ENCODE measurements around the gene SLC29A2. TPM values are rescaled to one million over a fixed set of nuclear protein-coding genes. Genes with fewer than 3 reads are reported as not detected.

SLC29A2 gene
- 0.36 and 0.78 TPM in 2 replicates for total RNA-seq

GRCh38 chr11:66371627-66372415 lies at the start of gene SLC29A2:
Gene SLC29A2 (minus strand): TSS chr11:66371760. CDS start chr11:66371591, 169 bp downstream.

GRCh38 chr11:66420671-66421476 lies 49.3 kb upstream of the SLC29A2 start, which contains the start of gene NPAS4:
Gene NPAS4 (plus strand): TSS chr11:66421035. CDS start chr11:66421180, 145 bp downstream.

GRCh38 chr11:66347425-66348276 lies 23.9 kb downstream of the SLC29A2 start, which contains the start of gene B4GAT1:
Gene B4GAT1 (minus strand): TSS chr11:66347629. CDS start chr11:66347545, 84 bp downstream.

DNA sequence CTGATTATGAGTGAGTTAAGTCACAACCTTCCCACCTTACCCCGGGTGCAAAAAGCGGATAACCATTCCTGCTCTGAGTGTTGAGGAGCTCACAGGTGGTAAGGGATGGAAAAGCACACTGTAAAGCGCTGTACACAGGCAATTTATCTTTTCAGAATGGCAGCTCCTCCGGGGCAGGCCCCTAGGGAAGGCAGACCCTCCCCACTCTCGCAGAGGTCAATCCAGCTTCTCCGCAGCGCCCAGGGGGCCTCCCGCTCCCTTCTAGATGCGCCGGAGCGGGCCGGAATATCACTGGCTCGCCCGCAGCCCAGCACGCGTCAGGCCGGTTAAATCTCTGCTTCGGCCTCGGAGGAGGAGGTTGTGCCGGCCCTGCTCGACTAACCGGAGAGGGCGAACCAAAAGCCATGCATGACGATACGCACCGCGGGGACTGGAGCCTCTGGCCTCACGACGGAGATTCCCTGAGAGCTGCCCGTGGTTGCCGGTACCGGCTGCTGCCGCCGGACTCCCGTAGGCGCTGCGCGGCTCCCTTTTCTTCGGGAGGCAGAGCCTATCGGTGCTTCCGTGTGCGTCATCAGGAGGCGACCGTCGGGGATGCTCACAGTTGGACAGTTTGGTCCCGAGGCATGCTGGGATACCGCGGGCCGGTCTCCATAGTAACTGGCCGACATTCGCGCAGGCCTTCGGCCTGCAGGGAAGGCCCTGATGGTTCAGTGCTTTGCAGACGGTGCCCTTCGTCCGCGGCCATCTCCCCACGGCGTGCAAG lies 26.8 kb downstream of the SLC29A2 start, which contains the start of gene BRMS1:
Gene BRMS1, minus strand, starts transcription at position 555 of the 766 bp plus-strand sequence. CDS start 2,870 bp downstream, outside the sequence.

GRCh38 chr11:66336234-66337102 lies 35.1 kb downstream of the SLC29A2 start, which contains the start of gene RIN1:
Gene RIN1 (minus strand): TSS chr11:66336434. CDS start chr11:66336402, 32 bp downstream.

GRCh38 chr11:66316849-66317251 lies 54.7 kb downstream of the SLC29A2 start, which contains the start of gene CD248:
Gene CD248 (minus strand): TSS chr11:66317044. CDS start chr11:66317027, 17 bp downstream.

Other genes with a start within 250 kb of the SLC29A2 start
- gene KLC2, start 114.1 kb downstream of the SLC29A2 start, total RNA-seq, result 27.0 and 34.0 TPM in 2 replicates
- gene RAB1B, start 103.1 kb downstream of the SLC29A2 start, total RNA-seq, result 118 and 126 TPM in 2 replicates
- 0.72 and 0.86 TPM in 2 replicates for gene CNIH2, start 93.6 kb downstream of the SLC29A2 start, total RNA-seq
- gene YIF1A, start 82.6 kb downstream of the SLC29A2 start, total RNA-seq, result 195 TPM in 2 replicates
- gene TMEM151A, start 79.9 kb downstream of the SLC29A2 start, total RNA-seq, result 0.72 and 2.2 TPM in 2 replicates
- 51.9 and 182 TPM in 2 replicates for gene CD248, start 54.7 kb downstream of the SLC29A2 start, total RNA-seq
- gene RIN1, start 35.3 kb downstream of the SLC29A2 start, total RNA-seq, result 17.9 and 19.5 TPM in 2 replicates
- 28.1 and 30.8 TPM in 2 replicates for gene BRMS1, start 26.7 kb downstream of the SLC29A2 start, total RNA-seq
- 65.9 and 89.3 TPM in 2 replicates for gene B4GAT1, start 24.1 kb downstream of the SLC29A2 start, total RNA-seq
- not detected in 2 replicates for gene NPAS4, start 49.3 kb upstream of the SLC29A2 start, total RNA-seq
- gene MRPL11, start 67.1 kb upstream of the SLC29A2 start, total RNA-seq, result 22.5 and 24.4 TPM in 2 replicates
- gene PELI3, start 95.1 kb upstream of the SLC29A2 start, total RNA-seq, result 14.5 and 18.9 TPM in 2 replicates
- gene DPP3, start 108.7 kb upstream of the SLC29A2 start, total RNA-seq, result 41.2 and 64.1 TPM in 2 replicates
- gene BBS1, start 138.9 kb upstream of the SLC29A2 start, total RNA-seq, result 45.2 and 47.0 TPM in 2 replicates
- gene ZDHHC24, start 174.3 kb upstream of the SLC29A2 start, total RNA-seq, result 13.9 and 14.7 TPM in 2 replicates
- 0.07 TPM in 1 of 2 replicates, not detected in the other for gene ACTN3, start 175.1 kb upstream of the SLC29A2 start, total RNA-seq
- 38.5 and 52.2 TPM in 2 replicates for gene CTSF, start 196.8 kb upstream of the SLC29A2 start, total RNA-seq
- gene CCDC87, start 221.3 kb upstream of the SLC29A2 start, total RNA-seq, result 0.56 and 0.59 TPM in 2 replicates
- 39.4 and 41.1 TPM in 2 replicates for gene CCS, start 221.4 kb upstream of the SLC29A2 start, total RNA-seq
- 30.6 and 31.6 TPM in 2 replicates for gene RBM14, start 244.9 kb upstream of the SLC29A2 start, total RNA-seq

All from smooth muscle cell of the pulmonary artery (primary cell).